Right hindlimb (tissue), 1 donor: ENCODE results near the gene SLC9A9.

Source experiments
- DNase-seq: peaks from one replicate; pipeline ENCODE4 v3.0.0-alpha.2; 2018

SLC9A9 gene

DNA sequence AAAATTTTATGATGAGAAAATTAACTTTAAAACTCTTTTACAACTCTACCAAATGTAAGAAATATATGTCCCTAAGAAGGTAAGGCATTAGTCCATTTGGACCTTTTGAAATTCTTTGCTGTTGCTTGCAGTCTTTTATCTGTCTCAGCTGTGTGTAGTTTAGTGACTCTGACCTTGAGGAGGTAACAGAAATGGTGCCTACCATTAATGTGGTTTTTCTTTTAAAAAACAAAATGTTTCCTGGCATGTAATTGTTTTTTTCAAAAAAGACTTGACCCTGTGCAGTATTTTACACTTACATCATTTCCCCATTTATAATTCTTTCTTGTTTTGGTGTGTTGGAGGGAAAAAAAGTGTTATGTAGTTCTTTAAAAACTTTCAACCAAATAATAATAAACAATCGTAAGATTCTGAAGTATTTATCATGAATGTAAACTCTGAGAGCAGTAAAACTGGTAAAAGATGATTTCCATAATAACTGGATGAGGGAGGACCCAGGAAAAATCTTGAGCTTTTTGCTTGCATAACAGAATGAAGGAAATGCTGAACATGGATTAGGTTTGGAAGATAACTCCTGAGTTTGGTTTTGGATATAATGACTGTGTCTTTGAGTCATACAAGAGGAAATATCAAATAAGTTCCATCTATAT is 503.6 kb downstream of the SLC9A9 start:
- no peak for DNase-seq

DNA sequence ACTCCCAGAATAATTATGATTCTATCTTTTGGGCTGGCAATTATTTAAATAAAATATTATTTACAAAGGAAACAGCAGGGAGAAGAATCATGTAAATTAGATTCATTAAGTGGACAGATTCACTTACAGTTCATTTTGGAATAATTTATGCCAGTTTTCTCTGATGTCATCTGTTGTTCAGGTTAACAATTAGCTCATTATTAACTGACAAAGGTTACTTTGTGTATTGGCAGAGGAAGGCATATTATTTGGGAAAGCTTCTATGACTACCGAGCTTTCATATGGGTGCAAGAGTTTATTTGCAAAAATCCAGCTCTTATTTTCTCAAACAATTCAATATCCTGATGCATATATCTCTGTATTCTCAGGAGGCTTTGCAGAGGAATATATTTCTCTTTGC is 504.3 kb downstream of the SLC9A9 start:
- no peak for DNase-seq

DNA sequence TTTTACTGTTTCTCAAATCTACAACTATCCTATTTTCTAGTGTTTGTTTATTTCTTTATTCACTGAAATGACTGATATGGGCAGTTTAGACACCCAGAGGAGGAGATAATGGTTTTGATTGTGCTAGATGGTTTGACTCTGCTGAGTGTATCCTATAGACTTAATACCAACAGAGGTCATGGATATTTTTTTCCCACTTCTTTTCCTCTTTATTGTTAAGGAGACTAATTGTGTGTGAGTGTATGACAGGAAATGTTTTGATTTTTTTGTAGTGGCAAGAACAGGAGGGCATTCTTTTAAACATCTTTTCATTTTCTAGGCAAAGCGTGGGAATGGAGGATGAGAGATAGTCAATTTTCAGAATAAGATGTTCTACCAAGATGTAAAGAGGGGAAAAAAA is 505.2 kb downstream of the SLC9A9 start:
- DNase-seq: no peak

DNA sequence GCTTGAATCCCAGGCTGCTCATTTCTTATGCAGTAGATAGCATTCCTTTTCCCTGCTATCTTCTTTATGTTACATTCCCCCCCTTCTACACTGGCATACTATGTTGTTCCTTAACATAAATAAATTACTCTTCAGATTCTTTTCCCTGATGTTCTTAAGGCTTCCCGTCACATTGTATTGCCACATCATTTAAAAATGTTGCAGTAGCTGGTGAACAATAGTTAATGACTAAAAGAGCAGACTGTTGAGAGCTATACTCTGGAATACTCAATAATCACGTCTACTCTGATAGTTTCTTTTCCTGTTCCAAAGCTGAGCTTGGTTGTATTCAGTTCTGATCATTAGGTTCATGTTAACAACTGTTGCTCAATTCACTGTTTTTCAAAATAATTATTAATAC is 508.8 kb downstream of the SLC9A9 start:
- no peak for DNase-seq

DNA sequence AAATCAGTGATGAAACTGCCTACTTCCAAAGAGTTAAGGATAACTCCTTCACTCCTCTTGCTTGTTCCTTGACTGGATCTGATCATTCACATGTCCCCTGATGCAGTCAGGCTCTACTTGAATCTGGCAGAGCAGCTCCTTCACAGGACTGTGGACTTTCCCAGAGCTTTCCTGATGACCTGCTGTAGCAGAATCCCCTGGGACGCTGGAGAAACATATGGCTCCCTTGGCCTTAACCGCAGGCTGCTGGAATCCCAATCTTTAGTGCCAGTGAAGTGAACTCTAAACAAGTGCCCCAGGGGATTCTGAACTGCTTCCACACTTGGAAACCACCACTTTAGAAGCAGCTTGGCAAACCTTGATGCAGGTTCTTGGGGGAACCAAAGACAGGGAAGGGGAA is 510.9 kb downstream of the SLC9A9 start:
- no peak for DNase-seq

DNA sequence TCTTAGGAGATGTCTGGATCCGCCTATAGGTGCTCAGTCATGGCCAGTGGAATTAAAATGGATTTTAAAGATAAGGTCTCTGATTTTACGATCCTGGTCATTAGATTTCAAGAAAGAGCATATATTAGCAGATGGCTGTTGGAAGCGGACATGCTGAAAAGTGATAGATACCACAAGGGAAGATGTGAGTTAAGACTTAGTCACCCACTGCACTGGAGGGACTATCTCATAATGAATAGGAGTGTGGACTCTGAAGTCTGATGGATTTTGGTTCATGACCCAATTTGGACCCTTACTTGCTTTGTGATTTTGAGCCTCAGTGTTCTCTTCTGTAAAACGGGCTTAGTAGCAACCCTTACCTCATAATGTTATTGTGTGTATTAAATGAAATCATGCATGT is 514.0 kb downstream of the SLC9A9 start:
- no peak for DNase-seq

DNA sequence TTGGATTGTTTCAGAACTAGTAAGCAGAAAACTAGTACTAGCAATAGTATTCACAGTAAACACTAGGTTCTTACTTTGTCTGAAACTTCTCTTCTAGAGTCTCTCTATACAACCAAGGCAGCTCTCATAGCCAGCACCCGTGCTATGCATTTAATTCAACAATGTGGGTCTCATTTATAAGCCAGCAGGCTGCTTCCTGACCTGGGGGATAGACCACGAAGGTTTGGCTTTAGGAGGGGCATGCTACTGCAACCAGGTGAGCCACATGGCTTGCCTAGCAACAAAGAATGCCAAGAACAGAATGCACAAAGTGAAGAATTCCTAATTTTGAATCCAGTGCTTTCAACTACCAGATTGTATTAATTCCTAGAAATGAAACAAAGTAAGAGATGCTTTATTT is 514.9 kb downstream of the SLC9A9 start:
- DNase-seq: no peak

DNA sequence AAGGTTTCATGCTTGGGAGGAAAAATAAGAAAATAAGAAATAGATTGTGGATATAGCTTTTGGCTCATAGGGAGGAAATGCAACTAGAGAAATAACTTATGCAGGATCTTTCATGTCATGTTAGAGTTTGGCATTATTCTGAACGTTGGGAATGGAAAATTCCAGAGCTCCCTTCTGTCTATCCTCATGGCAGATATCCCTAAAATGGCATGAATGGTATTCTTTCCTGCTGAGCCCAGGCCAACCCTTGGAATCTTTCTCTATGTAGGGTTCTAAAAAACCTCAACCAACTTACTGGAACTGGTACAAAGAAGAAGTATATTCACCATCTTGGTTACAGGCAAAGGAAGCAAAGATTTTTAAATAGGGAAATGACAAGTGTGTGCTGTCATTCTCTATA is 516.2 kb downstream of the SLC9A9 start:
- no peak for DNase-seq

DNA sequence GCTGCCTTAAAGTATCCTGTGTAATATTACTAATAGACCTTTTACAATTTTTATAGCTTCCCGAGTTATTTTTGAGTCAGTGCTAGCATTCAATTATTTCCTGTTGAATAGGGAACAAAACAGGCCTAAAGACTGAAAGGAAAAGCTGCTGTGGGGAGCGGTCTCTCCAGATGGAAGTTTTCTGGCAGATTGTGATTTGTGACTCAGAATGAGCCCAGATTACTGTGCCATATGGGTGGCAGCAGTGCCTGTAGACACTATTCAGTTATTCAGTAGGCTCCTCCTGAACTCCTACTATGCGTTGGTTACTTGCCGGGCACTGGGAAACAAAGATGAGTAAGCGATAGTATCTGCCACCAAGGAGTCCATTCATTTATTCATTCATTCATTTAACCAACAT is 516.9 kb downstream of the SLC9A9 start:
- peak; percentile 51 for DNase-seq

DNA sequence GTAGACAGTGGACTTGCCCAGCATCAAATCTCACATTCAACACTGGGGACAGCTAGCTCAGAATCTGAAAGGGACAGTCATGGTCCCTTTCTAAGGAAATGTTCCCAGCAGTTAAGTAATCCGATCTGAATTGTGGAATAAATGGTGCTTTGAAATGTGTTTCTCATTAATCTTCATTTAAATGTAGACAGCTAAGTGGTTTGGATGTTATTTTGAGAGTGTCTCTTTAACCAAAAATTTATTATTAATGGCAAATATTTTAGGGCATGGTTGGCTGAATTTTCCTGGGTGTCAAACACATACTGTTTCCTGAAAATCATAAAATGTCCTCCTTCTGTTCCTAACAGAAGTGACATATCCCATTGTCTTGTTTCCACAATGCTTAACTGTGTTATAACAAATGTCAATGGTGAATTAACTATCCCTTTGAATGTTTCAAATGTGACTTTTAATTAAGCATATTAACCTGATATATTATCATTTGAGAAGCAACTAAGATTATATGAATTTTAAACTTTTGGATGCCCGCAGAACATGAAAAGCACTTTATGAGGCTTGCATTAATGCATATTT is 517.9 kb downstream of the SLC9A9 start:
- no peak for DNase-seq

DNA sequence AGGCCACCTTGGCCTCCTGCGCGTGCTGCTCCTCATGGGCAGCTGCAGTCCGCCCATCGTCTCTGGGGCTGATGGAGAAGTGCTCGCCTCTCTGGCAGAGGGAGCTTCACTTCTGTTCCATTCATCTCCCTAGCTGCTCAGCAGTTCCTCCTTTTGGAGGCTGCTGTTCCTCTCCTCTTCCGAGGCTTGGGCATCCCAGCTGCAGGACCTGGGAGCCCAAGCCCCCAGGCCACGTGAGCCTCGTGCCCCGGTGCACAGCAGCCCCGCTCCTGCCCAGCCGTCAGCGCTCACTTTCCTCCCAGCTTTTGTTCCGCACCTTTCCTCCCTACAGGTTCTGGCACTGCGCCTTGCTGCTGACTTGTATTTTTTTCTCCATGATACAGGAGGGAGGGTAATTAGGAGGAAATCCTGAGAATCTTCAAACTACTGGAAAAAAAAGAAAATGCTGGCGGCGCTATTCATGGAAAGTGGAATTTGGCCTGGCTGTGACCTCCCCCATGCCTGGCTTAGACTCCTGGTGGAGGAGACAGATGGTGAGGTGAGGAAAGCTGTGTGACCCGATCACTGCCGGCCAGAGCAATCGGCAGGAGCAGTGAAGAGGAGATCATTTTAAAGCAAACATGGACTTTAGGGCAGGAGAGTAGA is 518.6 kb downstream of the SLC9A9 start:
- DNase-seq: peak; percentile 74

DNA sequence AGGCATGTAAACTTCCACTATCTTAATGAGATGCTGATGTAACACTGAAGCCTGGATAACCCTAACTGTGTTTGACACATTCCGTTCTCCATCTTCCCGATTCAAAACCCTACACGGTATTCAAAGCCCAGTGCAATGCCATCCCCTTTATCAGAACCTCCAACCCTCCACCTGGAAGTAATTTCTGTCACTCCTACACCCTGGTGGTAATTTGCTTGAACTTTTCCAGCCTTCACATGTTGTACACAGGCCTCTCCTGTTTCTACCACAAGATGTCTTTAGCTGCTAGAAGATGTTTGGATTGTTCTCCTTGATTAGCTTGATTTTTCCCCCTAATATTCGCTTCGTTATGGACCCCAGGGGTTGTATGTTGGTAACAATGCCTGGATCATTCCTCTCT is 519.8 kb downstream of the SLC9A9 start:
- DNase-seq: no peak

DNA sequence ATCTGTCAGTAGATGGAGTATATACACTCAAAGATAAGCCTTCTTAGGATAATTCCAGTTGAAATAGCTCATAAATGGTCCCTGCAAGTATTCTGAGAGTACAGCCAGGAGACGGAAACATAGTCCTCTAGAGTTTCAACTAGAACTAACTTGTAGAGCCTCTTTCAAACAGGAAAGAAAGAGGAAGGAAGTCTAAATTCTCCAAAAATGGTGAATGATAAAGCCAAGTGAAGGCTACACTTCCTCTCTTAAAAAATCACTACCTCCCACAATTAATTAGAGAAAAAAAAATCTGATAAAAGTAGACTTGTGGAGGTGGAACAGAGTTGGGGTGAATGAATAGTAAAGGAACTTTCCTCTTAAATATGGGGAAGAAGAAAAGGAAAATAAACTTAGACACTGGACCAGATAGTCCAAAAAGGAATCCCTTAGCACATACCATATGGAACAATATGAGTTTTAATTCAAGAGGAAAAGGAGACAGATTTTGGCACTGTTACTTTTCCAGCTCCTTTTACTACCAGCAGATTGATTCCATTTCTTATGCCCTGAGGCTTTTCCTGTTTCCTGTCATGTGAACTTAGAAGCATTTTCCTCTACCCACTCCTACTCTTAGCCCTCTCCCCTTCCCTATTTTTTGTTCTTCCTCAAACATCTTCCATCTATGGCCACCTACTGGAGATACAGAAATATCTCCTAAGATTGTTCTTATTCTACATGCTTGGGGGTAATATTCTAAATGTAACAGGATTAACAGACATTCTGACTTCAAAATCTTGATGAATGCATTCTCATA is 521.1 kb downstream of the SLC9A9 start:
- no peak for DNase-seq

DNA sequence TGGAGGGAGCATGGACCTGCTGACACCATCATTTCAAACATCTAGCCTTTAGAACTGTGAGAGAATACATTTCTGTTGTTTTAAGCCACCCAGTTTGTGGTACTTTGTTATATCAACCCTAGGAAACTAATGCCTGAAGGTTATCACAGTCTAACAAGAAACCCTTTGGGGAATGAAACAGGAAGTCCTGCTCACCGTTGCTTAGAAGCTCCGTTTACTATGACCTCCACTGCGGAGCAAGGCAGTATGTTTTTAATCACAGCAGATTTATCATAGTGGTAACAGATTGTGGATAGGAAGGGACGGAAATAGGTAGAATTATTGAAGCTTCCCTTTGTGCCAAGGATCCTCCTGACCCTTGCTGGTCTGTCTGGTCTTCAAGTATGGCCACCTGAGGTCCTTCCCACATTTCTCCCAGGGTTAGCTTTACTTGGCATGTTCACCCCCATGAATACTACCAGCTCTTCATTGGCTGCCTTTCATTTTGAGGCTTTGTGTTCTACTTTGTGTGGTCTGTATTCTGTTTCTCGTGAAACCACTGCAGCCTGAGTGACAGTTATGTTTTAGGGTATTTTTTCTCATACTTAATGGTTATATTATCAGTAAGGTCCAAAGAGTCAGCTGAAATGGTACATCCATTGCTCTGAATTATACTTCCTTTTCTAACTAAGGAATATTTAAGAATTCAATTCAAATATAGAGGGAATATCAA is 527.1 kb downstream of the SLC9A9 start:
- DNase-seq: no peak

DNA sequence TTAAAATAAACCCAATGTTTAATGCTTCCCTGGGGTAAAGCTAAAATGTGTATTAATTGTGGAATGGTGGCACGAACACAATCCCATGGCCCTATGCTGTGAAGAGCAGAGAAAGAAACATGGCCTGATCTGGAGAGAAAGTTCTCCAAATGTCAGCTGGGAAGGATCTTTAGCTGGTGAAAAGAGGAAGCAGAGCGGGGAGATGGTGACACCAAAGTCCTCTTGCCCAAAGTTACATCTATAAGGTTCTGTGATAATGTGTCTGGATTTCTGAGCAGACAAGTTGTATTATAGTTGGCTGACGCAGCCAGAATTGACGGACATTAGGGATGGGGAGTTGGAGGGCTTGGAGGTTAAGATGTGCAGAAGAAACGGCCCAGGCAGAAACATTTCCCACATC is 532.5 kb downstream of the SLC9A9 start:
- DNase-seq: no peak

DNA sequence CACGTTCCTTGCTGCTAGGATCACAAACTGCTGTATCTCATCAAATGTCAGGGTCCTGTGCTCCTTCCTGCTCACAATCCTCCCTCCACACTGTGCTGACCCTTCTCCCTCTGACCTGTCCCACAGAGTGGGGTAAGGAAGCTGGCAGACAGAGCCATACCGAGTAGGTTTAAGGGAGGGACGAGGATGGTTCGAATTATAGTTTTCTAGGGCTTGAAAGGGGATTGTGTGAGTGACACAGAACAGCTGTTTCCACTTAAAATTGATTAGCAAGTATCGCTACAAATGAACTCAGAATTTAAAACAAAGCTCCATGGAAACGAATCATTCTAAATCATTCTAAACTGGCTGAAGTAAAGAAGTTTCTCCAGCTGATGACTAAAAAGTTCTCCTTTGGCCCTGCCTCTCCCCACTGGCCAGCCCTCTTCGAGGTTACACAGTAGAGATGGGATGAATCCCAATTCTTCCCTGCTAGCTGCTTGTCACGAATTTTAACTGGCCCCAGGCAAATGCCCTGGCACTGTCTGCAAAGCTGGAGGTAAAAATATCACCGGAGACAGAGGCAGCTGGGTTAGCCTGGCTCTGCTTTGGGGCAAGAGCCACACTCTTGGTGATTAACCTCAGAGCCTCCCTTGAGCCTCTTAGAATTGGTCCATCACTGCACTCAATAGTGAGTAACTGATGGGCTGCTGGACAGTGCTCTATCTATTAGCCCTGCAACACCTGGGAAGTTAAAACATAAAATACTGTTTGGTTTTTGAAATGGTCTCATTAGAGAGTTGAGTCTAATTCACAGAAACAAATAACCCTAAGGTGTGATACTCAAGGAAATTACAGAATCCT is 533.8 kb downstream of the SLC9A9 start:
- peak; percentile 49 for DNase-seq

DNA sequence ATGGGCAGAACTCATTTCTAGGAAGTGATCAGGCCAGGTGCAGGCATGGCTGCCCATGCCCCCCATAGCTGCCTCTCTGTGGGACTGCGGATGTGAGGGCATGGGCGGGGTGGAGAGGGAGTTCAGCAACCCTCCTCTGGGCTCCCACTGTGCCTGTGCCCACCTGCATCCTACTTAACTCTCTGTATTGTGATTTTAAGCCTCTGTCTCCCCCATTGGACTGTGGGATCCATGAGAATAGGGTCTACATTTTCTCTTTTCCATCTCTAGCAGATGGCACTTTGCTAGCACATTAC is 534.4 kb downstream of the SLC9A9 start:
- no peak for DNase-seq

DNA sequence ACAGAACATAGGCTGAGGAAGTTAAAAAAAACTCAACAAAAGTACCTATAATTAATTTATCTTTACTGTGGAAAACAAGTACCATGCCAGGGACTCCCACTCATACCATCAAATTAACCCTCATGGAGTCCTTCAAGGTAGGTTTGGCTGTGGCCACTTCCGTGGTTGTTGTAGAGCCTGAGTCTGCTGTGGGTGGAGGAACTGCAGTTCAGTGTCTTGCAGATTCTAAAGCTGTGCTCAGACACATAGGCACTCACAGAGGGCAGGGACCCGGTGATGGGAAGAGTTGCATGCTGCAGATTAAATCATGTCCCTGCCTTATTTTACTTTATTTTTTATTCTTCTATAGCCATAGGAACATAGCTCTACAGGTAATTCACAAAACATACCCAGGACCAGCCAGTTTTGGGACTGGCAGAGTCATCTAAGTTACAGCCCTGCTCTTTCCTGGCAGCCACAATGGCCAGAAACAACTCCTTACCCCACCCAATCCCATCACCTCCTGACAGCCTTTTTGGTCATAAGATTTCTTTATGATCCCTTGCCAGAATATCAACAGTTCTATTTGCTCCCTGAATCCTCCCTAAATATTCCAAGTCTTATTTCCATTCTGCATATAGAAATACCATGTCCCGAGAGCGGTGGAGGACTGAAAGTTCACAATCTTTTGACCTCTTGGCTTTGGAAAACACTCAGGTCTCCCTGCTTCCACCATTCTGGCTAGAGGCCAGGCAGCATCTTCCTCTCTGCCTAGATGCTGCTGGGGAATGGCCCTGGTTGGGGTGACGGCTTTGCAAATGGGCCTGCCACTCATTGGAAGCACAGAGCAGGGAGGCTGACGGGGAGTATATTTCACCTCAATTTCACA is 535.0 kb downstream of the SLC9A9 start:
- no peak for DNase-seq

DNA sequence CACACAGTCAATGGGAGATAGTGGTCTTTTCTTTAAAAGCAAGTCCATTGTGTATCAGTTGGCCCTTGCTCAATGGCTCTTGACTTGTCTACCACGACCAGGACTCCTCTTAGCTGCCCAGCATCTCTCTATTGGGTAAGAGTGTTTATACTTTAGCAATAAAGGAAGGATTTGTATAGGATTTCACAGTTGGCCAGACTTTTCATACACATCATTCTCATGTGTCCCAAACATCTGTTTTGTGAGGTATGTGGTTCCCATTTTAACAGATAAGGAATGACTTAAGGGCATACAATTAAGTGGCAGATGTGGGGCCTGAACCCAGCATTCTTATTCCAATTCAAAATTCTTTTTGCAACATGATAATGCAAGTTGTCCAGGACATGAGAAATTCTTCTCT is 537.2 kb downstream of the SLC9A9 start:
- no peak for DNase-seq

DNA sequence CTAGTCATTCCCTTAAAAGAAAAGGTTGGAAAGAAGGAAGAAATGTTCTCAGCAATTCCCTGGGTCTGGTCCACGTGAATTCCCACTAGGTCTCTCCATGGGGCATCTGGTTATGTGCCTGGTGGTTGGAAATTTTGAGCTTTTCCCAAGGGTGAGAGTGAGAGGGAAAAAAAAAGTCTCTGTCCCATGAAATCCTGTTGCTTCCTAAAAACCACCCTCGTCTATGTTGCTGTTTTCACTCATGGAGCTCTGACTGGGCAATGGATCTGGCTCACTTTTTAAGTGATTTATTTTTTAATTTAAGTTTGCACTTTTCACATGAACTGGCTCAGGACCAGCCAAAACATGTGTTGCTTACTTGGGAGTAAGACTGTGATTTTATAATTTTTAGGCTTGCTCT is 538.6 kb downstream of the SLC9A9 start:
- DNase-seq: no peak

DNA sequence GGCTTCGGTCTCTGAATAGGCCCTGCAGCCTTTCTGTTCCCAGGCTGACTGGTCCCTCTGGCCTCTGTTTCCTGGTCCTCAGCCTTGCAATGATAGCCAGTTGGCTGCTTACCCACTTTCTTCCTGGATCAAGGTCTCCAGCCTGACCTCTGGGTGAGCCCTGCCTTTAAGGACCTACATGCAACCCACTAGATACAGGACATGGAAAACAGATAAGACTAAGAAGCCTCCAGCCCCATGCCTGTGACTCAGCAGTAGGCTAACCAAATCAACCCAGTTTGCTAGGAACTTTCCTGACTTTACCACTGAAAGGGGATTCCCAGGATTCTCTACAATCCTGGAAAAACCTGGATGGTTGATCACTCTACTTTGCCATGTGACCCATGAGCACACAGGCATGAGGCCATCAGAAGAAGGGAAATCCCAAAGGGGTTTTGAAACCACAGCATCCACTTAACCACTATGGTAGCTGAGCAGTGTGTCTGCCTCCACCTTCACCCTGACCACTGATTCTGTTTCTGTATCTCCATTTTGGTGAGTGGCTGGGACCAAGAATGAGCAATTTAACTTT is 540.6 kb downstream of the SLC9A9 start:
- no peak for DNase-seq
